GM18526 (cell line): Measurements from ENCODE around the gene MR1.
A peak's percentile ranks its signal among the peaks of the same experiment; 100 is the strongest.

Source experiments
- POLR2A ChIP-seq: IDR thresholded peaks from 3 replicates; pipeline ENCODE4 v1.6.1; 2011; ENCODE audit not compliant: insufficient read length; ENCODE audit errors: extremely low read depth

The MR1 gene

DNA sequence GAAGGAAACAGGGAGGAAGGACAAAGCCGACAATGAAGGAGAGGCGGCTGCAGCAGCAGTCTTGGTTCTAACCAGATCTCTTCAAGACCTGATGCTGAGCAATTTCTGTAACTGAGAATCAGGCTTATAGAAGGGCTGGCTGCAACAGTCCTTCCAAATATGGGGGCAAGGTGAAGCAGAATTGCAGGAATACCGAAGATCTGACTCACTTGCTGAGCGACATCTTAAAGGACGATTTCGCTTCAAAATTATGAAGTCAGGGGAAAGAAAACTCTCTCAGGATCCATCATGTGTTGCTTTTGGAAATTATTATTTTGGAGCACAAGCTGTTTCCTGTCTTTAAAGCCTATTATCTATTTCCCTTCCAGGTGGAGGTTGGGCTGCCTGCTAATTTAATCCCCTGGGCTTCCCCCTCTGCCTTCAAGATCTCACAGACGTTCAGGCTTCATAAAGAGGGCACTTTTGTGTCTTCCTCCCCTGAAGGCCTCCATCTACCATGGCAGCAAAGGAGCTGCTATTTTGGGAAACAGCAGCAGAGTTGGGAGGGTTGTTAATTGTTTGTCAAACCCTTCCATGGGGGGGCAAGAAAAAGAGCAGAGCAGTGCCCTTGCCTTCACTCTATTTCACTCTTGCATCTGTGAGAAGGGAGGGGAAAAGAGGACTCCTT is 43.9 kb downstream of the MR1 start:
- TF ChIP-seq POLR2A, result no peak

GRCh38 chr1:181079382-181079781 is 45.6 kb downstream of the MR1 start:
- no peak for TF ChIP-seq POLR2A

DNA sequence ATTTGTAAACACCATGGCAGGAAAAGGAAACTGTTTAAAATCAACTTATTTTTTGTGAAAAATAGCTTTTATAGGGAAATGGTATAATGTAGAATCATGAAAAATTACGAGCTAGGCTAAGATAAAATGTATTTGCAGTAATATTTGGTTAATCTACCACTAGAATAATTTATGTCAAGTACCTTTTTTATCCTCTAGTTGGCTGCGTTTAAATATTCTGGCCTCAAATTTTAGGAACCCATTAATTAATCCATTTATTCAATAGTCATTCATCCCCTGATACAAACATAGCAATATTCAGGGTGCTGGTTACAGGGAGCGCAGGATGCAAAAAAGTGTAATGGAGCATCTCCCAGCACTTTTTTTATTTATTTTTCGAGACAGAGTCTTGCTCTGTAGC is 46.1 kb downstream of the MR1 start:
- no peak for TF ChIP-seq POLR2A

GRCh38 chr1:181080556-181080955 is 46.8 kb downstream of the MR1 start:
- no peak for TF ChIP-seq POLR2A

- no peak for TF ChIP-seq POLR2A
Measured at GRCh38 chr1:181081395-181081794, 47.6 kb downstream of the MR1 start.

DNA sequence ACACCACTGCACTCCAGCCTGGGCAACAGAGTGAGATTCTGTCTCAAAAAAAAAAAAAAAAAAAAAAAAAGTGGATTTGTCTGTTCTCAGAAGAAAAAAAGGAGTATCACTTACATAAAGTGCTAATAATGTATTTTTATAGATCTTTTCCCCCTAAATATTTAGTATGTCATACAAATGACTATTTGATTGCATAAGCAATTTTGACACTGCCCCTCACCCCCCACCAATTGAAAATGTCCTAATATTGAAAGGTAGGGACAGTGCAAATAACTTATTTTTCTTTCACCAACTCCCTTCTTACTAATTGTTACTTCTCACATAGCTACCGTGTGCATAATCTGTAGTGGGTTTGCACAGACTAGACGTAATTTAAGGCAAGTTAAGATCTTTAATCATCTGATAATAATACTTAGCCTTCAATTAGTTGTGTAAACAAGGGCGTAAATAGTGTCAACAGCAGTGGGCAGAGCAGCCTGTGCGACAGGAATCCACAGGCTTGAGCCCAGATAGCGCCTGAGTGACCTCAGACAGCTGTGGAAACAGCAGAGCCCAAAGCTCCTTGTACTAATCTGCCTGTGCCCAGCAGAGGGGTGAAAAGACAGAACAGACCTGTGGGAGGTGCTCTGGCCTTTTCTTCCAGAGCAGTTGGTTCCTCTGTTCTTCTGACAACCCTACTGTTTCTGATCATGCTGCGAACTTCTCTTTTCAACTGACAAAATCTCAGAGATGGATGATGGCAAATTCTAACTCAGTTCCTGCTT is 50.2 kb downstream of the MR1 start:
- TF ChIP-seq POLR2A, result no peak

DNA sequence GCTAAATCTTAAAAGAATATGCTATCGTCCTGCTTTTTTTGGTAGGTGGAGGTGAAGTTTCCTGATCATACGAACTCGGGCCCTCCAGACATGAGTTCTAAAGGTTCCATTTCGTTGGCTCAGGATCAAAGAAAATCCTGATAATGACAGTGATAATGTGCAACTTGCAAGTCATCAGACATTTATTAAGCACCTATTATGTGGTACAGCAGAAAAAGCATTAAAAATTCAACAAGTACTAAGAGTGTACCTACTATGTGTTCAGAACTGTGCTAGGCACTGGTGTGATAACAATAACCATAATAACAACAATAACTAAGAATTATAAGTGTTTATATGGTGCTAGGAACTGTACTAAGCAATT is 50.8 kb downstream of the MR1 start:
- TF ChIP-seq POLR2A, result no peak

DNA sequence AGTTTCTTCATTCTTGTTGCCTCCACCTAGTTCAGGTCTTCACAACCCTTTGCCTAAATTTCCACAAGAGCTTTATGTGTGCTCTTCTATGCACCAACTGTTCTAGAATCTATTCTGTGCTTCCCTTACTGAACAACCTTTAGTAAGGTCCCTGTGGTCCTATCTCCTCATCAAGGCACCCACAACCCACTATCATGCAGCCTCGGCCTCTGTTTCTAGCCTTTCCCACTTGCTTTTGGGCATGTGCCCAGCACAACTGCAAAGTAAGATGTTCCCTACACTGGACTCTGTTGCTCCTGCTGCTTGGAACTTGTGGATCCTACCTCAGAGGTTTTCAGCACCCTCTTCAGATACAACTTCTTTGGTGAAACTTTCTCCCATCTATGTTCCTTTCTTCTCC is 52.3 kb downstream of the MR1 start:
- TF ChIP-seq POLR2A, result no peak

- TF ChIP-seq POLR2A, result no peak
Measured at GRCh38 chr1:181086926-181087325, 53.1 kb downstream of the MR1 start.

DNA sequence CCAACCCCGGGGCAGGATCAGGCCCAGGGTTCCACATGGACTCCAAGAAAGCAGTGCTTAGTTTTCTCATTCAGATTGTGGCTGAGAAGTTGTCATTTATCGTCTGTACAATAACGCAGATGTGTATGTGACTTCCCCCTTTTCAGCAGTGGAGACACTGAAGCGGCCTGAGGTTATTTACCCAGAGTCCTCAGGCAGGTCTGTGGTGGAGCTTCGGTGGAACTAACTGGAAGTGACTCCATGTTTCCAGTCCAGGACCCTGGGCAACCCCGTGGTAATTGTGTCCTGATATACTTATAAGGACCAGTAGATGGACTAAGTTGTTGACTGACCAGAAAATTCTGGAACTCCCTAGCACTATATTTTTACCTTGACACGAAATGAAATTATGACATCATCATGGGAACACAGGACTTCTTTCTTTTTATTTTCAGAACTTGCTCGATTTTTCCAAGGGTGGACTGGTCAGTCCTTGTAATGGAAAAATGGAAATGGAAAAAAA is 53.7 kb downstream of the MR1 start:
- no peak for TF ChIP-seq POLR2A

- TF ChIP-seq POLR2A, result peak; percentile 100
Measured at GRCh38 chr1:181088079-181089016, 54.6 kb downstream of the MR1 start, which contains the start of gene IER5. IER5 (plus strand) TSS chr1:181088700; CDS start chr1:181088903, 203 bp downstream.

DNA sequence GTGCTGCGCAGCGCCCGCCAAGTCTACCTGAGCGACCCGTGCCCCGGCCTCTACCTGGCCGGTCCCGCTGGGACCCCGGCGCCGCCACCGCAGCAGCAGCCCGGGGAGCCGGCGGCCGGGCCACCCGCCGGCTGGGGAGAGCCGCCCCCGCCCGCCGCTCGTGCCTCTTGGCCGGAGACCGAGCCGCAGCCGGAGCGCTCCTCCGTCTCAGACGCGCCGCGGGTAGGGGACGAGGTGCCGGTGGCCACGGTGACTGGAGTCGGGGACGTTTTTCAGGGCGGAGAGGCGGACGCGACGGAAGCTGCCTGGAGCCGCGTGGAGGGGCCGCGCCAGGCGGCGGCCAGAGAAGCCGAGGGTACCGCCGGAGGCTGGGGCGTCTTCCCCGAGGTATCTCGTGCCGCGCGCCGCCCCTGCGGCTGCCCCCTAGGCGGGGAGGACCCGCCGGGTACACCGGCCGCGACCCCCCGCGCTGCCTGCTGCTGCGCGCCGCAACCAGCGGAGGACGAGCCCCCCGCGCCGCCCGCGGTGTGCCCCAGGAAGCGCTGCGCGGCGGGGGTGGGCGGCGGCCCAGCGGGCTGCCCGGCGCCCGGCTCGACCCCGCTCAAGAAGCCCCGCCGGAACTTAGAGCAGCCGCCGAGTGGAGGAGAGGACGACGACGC is 55.4 kb downstream of the MR1 start:
- no peak for TF ChIP-seq POLR2A

DNA sequence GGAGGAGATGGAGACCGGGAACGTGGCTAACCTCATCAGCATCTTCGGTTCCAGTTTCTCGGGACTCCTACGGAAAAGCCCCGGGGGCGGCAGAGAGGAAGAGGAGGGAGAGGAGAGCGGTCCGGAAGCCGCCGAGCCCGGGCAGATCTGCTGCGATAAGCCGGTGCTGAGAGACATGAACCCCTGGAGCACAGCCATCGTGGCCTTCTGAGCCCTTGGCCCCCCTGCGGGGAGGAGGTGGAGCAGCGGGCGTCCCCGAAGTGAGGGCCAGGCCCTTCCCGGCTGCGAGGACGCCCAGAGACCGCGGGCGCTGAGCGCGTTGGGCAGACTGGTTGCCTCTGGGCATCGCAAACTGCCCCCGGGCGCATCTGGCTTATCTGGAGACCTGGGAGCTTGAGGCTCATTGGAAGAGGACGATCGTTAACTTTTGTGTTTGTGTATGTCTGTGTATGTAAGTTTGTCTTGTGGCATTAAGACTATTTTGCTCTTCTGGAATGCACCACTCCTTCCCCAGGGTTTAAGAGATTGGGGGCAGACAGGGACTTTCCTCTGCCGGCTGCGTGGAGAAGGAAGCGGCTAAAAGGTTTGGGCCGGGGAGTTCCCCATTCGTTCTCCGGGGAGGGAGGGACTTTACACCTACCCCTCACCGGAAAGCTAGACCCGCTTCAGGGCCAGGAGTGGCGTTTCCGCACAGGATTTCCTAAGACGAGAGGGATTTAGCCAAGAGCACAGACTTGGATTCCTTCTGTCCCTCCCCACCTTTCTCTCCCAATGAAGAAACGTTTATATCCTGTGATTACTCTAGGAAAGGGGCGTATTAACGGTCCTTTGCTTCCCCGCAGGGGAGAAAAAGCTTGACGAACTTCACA is 56.1 kb downstream of the MR1 start:
- TF ChIP-seq POLR2A, result peak; percentile 59

GRCh38 chr1:181090641-181091126 is 56.9 kb downstream of the MR1 start:
- TF ChIP-seq POLR2A, result no peak
